Right ventricle myocardium inferior (tissue), 1 donor: ENCODE measurements around the gene MBP. TPM values are rescaled to one million over a fixed set of nuclear protein-coding genes. Genes with fewer than 3 reads are reported as not detected.
A peak's percentile ranks its signal among the peaks of the same experiment; 100 is the strongest.

ENCODE experiments used
- ATAC-seq: fragments of 200-7000 bp; cut with Tn5 transposase; one replicate; pipeline ENCODE4 v1.9.1; 2020; ENCODE audit warnings: mild to moderate bottlenecking, moderate library complexity
- DNase-seq: peaks from one replicate; pipeline ENCODE4 v3.0.0; 2021; ENCODE audit errors: missing footprints
- intact Hi-C: fragments of 100-400 bp; cut with DNase I; formaldehyde crosslinking; loops from one replicate; pipeline ENCODE4 v1.11.0; 2022
- total RNA-seq: library from RNA; stranded (reverse); fragmentation: NEBNext Ultra II Directional; extraction: Animal tissue kit (Norgen Biotek cat#: 25700); gene quantifications from one replicate; pipeline ENCODE4 v1.2.1, GENCODE V29; 2021
- donor health status: DM: no; HTN: yes; CAD: no; lungs with severe emphysema.

MBP gene
- total RNA-seq, 1 donor from 2014 or later = 34.9 TPM

DNA sequence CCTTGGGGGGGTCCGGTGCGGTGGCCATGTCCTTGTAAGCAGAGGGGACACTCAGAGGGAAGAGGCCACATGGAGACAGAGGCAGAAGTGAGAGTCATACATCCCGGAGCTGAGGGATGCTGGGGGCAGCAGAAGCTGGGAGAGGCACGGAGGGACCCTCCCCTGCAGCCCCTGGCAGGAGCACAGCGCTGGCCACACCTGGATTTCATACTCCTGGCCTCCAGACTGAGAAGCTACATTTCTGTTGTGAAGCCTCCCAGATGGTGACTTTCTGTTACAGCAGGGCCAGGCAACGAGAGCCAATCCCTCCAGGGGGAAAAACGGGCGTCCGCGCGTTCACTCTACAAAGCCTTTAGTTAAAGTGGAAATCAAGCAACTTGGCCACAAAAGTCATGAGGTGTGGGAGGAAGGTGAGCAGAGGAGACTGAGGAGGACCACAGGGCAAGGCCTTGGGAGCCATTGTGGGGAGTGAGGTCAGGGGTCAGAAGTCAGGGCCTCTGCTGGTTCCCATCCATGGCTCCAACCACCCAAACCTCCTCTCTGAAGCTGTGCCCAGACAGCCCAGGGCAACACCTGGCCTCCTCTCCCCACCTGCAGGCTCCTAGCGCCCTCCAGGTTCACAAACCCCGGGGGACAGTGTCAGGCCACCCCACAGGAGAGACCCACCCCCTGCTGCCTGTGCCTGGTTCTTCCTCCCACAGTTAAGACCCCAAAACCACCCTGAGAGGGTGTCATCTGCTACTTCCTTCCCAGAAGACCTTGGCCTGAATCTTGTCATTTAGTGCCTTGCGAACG lies 4.5 kb upstream of the MBP start:
- no peak for ATAC-seq
- intact Hi-C loops = no loop called here
- no peak for DNase-seq

GRCh38 chr18:77136076-77136718 lies 3.6 kb upstream of the MBP start:
- ATAC-seq = no peak
- intact Hi-C loops = no loop called here

DNA sequence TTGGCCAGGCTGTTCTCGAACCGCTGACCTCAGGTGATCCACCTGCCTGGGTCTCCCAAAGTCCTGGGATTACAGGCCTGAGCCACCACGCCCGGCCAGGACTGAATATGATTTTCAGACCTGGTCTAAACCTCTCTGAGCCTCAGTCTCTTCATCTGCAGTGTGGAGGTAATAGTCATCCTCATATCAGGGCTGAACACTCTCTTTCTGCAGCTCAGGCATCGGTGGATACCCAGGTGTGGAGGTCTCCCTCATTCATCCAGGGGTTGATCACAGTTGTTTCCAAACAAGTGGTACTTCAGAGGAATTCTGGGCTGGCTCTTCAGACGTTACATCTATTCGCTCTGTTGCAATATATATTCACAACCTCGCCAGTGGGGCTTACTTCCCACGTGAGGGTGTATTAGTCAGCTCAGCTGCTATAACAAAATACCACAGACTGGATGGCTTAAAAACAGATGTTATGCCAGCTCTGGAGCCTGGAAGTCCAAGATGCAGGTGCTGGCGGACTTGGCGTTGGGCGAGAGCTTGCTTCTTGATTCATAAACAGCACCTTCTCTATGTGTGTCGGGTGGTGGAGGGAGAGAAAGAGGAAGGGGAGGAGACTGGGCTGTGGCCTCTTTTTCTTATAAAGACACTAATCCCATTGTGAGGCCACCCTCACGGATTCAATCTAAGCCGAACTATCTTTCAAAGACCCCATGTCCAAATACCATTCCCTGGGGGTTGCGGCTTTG lies 2.9 kb upstream of the MBP start:
- intact Hi-C loops = no loop called here
- DNase-seq (no peak), ATAC-seq (no peak)

More at GRCh38 chr18:77136076-77136718, 3.6 kb upstream of the MBP start:
- DNase-seq = no peak

DNA sequence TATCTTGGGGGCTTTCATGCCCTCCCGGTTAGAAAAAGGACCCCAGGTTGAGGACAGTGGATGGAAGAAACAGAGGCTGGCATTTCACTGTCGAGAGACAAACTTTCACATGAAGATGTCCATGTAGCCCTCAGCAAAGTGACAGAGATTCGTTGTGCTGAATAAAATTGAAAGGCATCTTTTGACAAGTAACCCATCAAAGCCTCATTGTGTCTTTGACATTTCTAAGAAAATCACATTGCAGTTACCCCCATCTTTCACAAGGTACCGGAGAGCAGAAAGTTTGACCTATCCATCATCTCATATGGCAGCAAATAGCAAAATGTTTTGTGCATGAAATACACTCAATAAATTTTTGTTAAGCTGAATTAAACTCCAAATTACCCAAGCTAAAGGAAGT lies 2.0 kb upstream of the MBP start:
- intact Hi-C loops = loop anchor here (5.0 kb wide), 3 partner anchors 47 to 122 kb away; no protein-coding TSS in a partner anchor
- DNase-seq = no peak
- ATAC-seq = no peak

- peak; percentile 88 for DNase-seq
- peak; percentile 62 for ATAC-seq
- intact Hi-C loops = loop anchor here (5.0 kb wide), 3 partner anchors 47 to 122 kb away; no protein-coding TSS in a partner anchor
These were observed 1.4 kb upstream of the MBP start for GRCh38 chr18:77133835-77134496.

DNA sequence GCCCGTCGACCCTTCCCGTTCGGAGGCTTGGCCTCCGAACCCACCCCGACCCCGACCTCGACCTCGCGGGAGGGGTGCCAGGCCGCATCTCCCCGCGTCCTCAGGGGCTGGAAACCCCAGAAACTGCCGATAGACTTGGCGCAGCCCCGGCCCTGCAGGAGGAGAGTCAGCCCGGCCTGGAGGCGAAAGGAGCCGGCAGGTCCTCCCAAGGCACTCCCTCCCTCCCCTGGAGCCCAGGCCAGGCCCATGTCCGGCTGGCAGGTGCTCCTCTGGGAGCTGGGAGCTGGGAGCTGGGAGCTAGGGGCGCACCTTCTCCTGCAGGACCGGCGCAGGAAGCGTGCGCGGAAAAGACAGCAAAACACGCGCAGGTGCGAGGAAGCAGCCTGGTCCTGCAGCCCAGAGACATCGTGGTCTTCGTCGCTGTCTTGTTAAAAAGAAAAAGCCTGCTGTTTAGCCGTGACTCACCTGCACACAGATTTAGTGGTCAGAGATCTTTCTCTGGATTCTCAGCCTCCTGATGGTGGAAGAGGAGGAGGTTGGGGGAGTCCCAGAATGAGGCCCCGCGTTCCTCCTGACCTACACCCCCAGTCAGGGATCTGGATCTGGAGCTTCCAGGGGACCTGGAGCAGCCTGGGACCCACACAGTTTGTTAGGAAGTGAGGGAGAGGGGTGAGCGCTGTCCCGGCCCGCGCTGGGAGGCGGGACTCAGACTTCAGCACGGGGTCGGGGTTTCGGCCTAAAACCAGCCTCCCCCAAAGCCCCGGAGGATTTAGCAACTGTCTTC lies 660 bp upstream of the MBP start:
- DNase-seq (no peak), ATAC-seq (peak; percentile 21)
- intact Hi-C loops = loop anchor here (5.0 kb wide), 3 partner anchors 46 to 121 kb away; no protein-coding TSS in a partner anchor

GRCh38 chr18:77131652-77132368 lies 773 bp downstream of the MBP start:
- peak; percentile 85 for DNase-seq
- ATAC-seq = peak; percentile 75
- intact Hi-C loops = loop anchor here (5.0 kb wide), 3 partner anchors 45 to 120 kb away; no protein-coding TSS in a partner anchor

DNA sequence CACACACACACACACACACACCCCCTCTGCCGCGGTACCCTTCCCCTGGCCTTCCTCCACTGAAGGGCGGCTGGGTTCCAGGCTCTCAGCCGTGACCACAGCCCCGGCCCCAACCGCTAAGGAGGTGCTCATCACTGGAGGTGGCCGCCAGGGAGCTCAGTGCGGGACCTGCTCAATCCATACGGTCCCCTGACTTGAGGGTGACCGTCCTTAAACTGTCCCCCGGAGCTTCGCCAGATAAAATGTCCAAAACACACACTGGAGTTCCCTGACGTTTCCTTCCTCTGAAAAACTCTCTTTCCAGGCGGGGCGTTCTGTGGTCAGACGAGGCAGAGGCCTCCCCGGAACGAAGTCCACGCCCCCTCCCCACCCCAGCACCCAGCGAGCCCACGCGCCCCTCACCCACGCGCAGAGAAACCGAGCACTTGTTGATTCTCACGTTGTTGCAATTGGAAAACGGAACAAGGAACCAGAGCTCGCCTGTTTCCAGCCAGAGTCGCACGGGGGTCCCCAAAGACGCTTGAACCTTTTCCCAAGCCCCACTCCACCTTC lies 1.4 kb downstream of the MBP start:
- DNase-seq (peak; percentile 85), ATAC-seq (peak; percentile 14)
- intact Hi-C loops = loop anchor here (5.0 kb wide), 3 partner anchors 44 to 119 kb away; no protein-coding TSS in a partner anchor

GRCh38 chr18:77130229-77131099 lies 2.1 kb downstream of the MBP start:
- intact Hi-C loops = loop anchor here (5.0 kb wide), 3 partner anchors 43 to 118 kb away; no protein-coding TSS in a partner anchor
- ATAC-seq (no peak), DNase-seq (no peak)

DNA sequence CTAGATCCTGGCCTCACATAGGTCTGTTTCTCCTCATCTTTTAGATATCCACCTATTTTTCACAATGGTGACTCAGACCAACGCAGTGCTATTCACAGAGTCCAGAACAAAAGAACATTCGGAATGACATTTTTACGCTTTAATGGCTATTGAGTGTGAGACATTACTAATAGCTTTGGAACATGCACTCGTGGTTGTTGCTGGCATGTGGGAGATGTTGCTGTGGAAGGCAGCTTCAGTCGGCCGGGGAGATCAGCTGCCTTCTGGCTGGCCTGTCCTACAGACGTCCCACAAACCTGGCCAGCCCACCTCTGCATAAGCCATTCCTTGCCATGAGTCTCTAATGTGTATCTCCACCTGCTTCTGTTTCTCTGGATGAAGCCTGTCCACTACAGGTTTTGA lies 3.4 kb downstream of the MBP start:
- ATAC-seq (no peak), DNase-seq (no peak)
- intact Hi-C loops = no loop called here

- intact Hi-C loops = no loop called here
- peak; percentile 17 for ATAC-seq
- no peak for DNase-seq
These were observed 4.6 kb downstream of the MBP start for GRCh38 chr18:77127769-77128671.

- intact Hi-C loops = no loop called here
- ATAC-seq (no peak), DNase-seq (no peak)
These were observed 8.1 kb downstream of the MBP start for GRCh38 chr18:77124452-77124922.

DNA sequence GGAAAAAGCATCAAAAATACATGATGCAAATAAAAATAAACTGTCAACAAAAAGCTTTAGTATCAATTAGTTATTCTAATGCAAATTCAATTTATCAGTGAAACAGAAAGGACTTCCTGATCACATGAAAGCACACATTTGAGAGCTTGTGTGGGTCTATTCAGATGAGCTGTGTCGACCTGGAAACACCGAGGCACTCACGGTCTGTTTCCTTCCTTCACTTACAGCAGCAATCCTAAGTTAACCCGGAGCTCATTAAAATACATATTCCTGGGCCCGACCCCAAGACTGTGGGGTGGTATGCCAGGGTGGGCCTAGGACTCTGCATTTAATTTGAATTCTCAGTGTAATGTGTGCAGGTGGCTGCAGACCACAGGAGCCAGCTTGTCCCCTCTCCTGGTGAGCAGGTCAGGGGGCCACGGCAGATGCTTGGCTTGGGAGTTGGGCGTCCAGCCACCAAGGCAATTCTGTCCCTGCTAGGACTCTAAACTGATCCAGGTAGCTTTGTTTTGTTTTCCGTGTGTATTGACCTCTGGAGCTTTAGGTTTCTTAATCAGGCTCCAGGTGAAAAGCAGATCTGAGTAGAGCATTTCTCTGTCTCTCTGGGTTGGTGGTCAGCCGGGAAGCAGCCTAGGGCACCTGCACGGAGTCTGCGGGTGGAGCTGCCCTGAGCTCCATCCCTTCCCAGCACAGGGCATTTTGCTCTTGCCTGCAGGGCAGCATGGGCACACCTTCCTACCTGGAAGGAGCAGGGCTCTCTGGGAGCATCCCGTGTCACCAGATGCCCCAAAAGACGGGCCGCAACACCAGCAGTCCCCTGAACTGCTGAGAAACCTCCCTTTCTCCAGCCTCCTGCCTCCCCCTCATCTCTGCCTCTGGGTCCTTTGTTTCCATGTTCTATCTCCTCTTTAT lies 9.0 kb downstream of the MBP start:
- no peak for DNase-seq

GRCh38 chr18:77121523-77121922 lies 11.1 kb downstream of the MBP start:
- intact Hi-C loops = no loop called here
- ATAC-seq (no peak), DNase-seq (no peak)

More for the DNA sequence above, 9.0 kb downstream of the MBP start:
- ATAC-seq = no peak
- intact Hi-C loops = no loop called here
